Stomach (tissue), 4 donors: ENCODE measurements around the gene IGBP1.

ENCODE experiments used
- POLR2A ChIP-seq, 4 donors: fragments of 450-650 bp; IDR thresholded peaks; one replicate each; pipeline ENCODE4 v1.6.1; 2016; ENCODE audit warnings: antibody characterized with exemption in 4 of 4, control low read depth in 2 of 4, mild to moderate bottlenecking in 1 of 4, moderate library complexity in 1 of 4
- TF ChIP-seq, protein P1 (sequence below), 7 experiments: fragments of 450-650 bp in 4 of 7; fragments of 200-600 bp in 3 of 7; sonication (generic) in 3 of 7; IDR thresholded peaks; one replicate each; pipeline ENCODE4 v1.5.1; 2016 to 2019; ENCODE audit warnings: antibody characterized with exemption in 7 of 7, control low read depth in 2 of 7, mild to moderate bottlenecking in 1 of 7

DNA sequence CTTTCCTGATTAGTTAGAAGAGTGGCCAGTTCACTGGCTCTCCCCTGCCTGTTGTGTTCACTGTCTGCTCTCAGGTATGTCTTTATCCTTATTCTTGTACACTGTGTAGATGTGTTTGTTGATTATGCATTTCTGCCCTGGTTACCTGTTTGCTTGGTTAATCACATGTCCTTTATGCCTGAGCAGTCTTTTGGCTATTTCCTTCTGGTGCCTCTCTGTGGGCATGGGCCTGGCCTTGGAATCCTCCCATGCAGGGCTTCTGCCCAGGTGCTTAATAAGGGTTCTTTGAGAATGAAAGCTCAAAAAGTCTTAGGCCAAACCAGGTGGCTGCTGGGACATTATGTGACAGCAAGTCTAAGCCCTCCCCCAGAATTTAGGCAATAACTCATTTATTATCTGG lies 44.5 kb upstream of the IGBP1 start:
- TF ChIP-seq POLR2A (IDR thresholded peaks at IDR 0.05) = no peak
- TF ChIP-seq, protein P1, sequence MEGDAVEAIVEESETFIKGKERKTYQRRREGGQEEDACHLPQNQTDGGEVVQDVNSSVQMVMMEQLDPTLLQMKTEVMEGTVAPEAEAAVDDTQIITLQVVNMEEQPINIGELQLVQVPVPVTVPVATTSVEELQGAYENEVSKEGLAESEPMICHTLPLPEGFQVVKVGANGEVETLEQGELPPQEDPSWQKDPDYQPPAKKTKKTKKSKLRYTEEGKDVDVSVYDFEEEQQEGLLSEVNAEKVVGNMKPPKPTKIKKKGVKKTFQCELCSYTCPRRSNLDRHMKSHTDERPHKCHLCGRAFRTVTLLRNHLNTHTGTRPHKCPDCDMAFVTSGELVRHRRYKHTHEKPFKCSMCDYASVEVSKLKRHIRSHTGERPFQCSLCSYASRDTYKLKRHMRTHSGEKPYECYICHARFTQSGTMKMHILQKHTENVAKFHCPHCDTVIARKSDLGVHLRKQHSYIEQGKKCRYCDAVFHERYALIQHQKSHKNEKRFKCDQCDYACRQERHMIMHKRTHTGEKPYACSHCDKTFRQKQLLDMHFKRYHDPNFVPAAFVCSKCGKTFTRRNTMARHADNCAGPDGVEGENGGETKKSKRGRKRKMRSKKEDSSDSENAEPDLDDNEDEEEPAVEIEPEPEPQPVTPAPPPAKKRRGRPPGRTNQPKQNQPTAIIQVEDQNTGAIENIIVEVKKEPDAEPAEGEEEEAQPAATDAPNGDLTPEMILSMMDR (IDR thresholded peaks at IDR 0.05) = no peak
